OCI-LY3 (cell line): Measurements from ENCODE around the gene ASIC2.

Experiments
- H2AFZ ChIP-seq: fragments of 200-600, 300-600 bp; shearing (Covaris generic); 2 replicates; pipeline ENCODE4 v1.6.0; 2014; ENCODE audit warnings: antibody characterized with exemption, low read depth, low read length
- H3K27ac ChIP-seq: fragments of 200-600, 300-600 bp; sonication (generic); 2 replicates; pipeline ENCODE4 v1.5.1; 2014; ENCODE audit warnings: mild to moderate bottlenecking, low read length, moderate library complexity, mixed read lengths
- H3K27me3 ChIP-seq: fragments of 200-600, 300-600 bp; sonication (generic); 2 replicates; pipeline ENCODE4 v1.6.1; 2014; ENCODE audit warnings: low read depth, low read length, mixed read lengths
- H3K36me3 ChIP-seq: fragments of 200-600, 300-600 bp; sonication (generic); replicated peaks from 2 replicates; pipeline ENCODE3; 2014; ENCODE audit warnings: low read depth, low read length, mixed read lengths
- H3K4me1 ChIP-seq: fragments of 300-600, 200-600 bp; sonication (generic); 2 replicates; pipeline ENCODE4 v1.6.1; 2014; ENCODE audit warnings: low read length, mixed read lengths
- H3K4me2 ChIP-seq: fragments of 200-600, 300-600 bp; sonication (generic); 2 replicates; pipeline ENCODE4 v1.6.1; 2014; ENCODE audit warnings: low read length, mixed read lengths
- H3K4me3 ChIP-seq: fragments of 300-600, 200-600 bp; sonication (generic); 2 replicates; pipeline ENCODE4 v1.5.1; 2014; ENCODE audit warnings: antibody characterized with exemption, mild to moderate bottlenecking, low read length, moderate library complexity
- H3K79me2 ChIP-seq: fragments of 300-600, 200-600 bp; shearing (Covaris generic); 2 replicates; pipeline ENCODE4 v1.6.1; 2014; ENCODE audit warnings: mild to moderate bottlenecking, low read length, mixed read lengths
- H3K9ac ChIP-seq: fragments of 300-600, 200-600 bp; shearing (Covaris generic); 2 replicates; pipeline ENCODE4 v1.6.0; 2014; ENCODE audit warnings: mild to moderate bottlenecking, low read length, moderate library complexity
- H3K9me3 ChIP-seq: fragments of 200-600, 300-600 bp; shearing (Covaris generic); 2 replicates; pipeline ENCODE4 v1.6.1; 2014; ENCODE audit warnings: low read length, mixed read lengths; ENCODE audit not compliant: insufficient read depth
- H4K20me1 ChIP-seq: fragments of 200-600, 300-600 bp; sonication (generic); 2 replicates; pipeline ENCODE4 v1.6.1; 2016; ENCODE audit warnings: low read length, mixed read lengths; ENCODE audit not compliant: insufficient read depth
- CTCF ChIP-seq: fragments of 200-600, 300-600 bp; sonication (generic); IDR thresholded peaks from 2 replicates; pipeline ENCODE4 v1.5.1; 2014; ENCODE audit warnings: antibody characterized with exemption, low read length, low read depth
- EZH2phosphoT487 ChIP-seq: fragments of 200-600 bp; shearing (Covaris generic); IDR thresholded peaks from 2 replicates; pipeline ENCODE4 v1.6.1; 2018; ENCODE audit warnings: antibody characterized with exemption, mixed run types, low read depth

ASIC2 gene

GRCh38 chr17:33241390-33241789 lies 51.7 kb downstream of the ASIC2 start:
- no peak overlapping the region for H3K4me2 ChIP-seq
- no peak for TF ChIP-seq EZH2phosphoT487
- no peak for TF ChIP-seq CTCF

GRCh38 chr17:33240362-33240761 lies 52.7 kb downstream of the ASIC2 start:
- no peaks in the 10 kb centered on the region for H3K9me3 ChIP-seq
- TF ChIP-seq CTCF (no peak), EZH2phosphoT487 (no peak)

More at GRCh38 chr17:33241390-33241789, 51.7 kb downstream of the ASIC2 start:
- Histone ChIP-seq H2AFZ (no peak overlapping the region), H3K9ac (no peak overlapping the region), H4K20me1 (no peaks in the 10 kb centered on the region), H3K9me3 (no peaks in the 10 kb centered on the region), H3K27me3 (peaks cover 10% of the 10 kb centered on the region; the same call in 1 of the 2 replicates), H3K79me2 (no peaks in the 10 kb centered on the region), H3K36me3 (no peaks in the 10 kb centered on the region), H3K4me3 (no peak overlapping the region), H3K4me1 (no peaks in the 10 kb centered on the region), H3K27ac (no peak overlapping the region)

GRCh38 chr17:33239702-33240101 lies 53.4 kb downstream of the ASIC2 start:
- Histone ChIP-seq H3K9ac (no peak overlapping the region), H3K9me3 (no peaks in the 10 kb centered on the region), H3K4me2 (no peak overlapping the region), H3K36me3 (no peaks in the 10 kb centered on the region), H3K4me1 (no peaks in the 10 kb centered on the region), H4K20me1 (no peaks in the 10 kb centered on the region), H3K27ac (no peak overlapping the region), H3K79me2 (no peaks in the 10 kb centered on the region), H3K4me3 (no peak overlapping the region), H2AFZ (no peak overlapping the region), H3K27me3 (peaks cover 4% of the 10 kb centered on the region; the same call in 1 of the 2 replicates)
- TF ChIP-seq EZH2phosphoT487, result no peak

More at GRCh38 chr17:33240362-33240761, 52.7 kb downstream of the ASIC2 start:
- Histone ChIP-seq H2AFZ (no peak overlapping the region), H3K27ac (no peak overlapping the region), H3K9ac (no peak overlapping the region), H3K4me3 (no peak overlapping the region), H3K36me3 (no peaks in the 10 kb centered on the region), H3K4me1 (no peaks in the 10 kb centered on the region), H3K27me3 (peaks cover 8% of the 10 kb centered on the region; the same call in 1 of the 2 replicates), H4K20me1 (no peaks in the 10 kb centered on the region), H3K4me2 (no peak overlapping the region), H3K79me2 (no peaks in the 10 kb centered on the region)

- TF ChIP-seq EZH2phosphoT487 (no peak), CTCF (no peak)
- Histone ChIP-seq H3K36me3 (no peaks in the 10 kb centered on the region), H4K20me1 (no peaks in the 10 kb centered on the region), H3K9ac (no peak overlapping the region), H2AFZ (no peak overlapping the region), H3K4me1 (no peaks in the 10 kb centered on the region), H3K9me3 (no peaks in the 10 kb centered on the region), H3K79me2 (no peaks in the 10 kb centered on the region), H3K4me2 (no peak overlapping the region), H3K27ac (no peak overlapping the region), H3K4me3 (no peak overlapping the region), H3K27me3 (0 out of 2 replicates have a peak, but pooled peaks cover 4% of the 10 kb centered on the region)
Observed at GRCh38 chr17:33234930-33235685, 58.0 kb downstream of the ASIC2 start.
